Colonic mucosa (tissue), 4 donors: Measurements from ENCODE around the gene CFAP299. TPM values are rescaled to one million over a fixed set of nuclear protein-coding genes. Genes with fewer than 3 reads are reported as not detected.
A peak's percentile ranks its signal among the peaks of the same experiment; 100 is the strongest.

Source experiments
- DNase-seq: peaks from one replicate; pipeline ENCODE4 v3.0.0-alpha.2; 2020
- H3K27ac ChIP-seq: fragments of 200-600 bp; one replicate; pipeline ENCODE4 v1.8.0; 2021
- H3K27me3 ChIP-seq: fragments of 200-600 bp; one replicate; pipeline ENCODE4 v1.8.0; 2021
- H3K36me3 ChIP-seq: fragments of 200-600 bp; one replicate; pipeline ENCODE4 v1.8.0; 2021
- H3K4me1 ChIP-seq: fragments of 200-600 bp; one replicate; pipeline ENCODE4 v1.8.0; 2021; ENCODE audit warnings: mild to moderate bottlenecking
- H3K4me3 ChIP-seq: fragments of 200-600 bp; one replicate; pipeline ENCODE4 v1.8.0; 2021
- H3K9ac ChIP-seq, 2 donors: one replicate each; pipeline ENCODE4 v1.7.0; 2013; ENCODE audit warnings: control low read depth in 2 of 2, low read depth in 2 of 2, low read length in 2 of 2
- H3K9me3 ChIP-seq: fragments of 200-600 bp; one replicate; pipeline ENCODE4 v1.8.0; 2021
- CTCF ChIP-seq: fragments of 200-600 bp; IDR thresholded peaks from one replicate; pipeline ENCODE4 v1.8.0; 2022; ENCODE audit warnings: antibody characterized with exemption, mild to moderate bottlenecking
- intact Hi-C: fragments of 100-400 bp; cut with DNase I; formaldehyde crosslinking; loops from one replicate; pipeline ENCODE4 v1.14.1; 2022
- total RNA-seq, 2 donors: library from RNA; stranded (reverse); fragmentation: NEBNext Ultra II Directional in 1 of 2; extraction: Animal tissue kit (Norgen Biotek cat#: 25700) in 1 of 2; gene quantifications; one replicate each; pipeline ENCODE4 v1.2.1, GENCODE V29; 2021
- donor health status: healthy.
- donor health status: DM: no; HTN: no; CAD: no.
- donor health status: DM: no; HTN: no; CAD: no.

The CFAP299 gene
- total RNA-seq, 2 donors from 2014 or later = not detected

GRCh38 chr4:80540349-80540748, 204.8 kb downstream of the CFAP299 start:
- intact Hi-C loops = no loop called here

GRCh38 chr4:80540785-80541469, 205.4 kb downstream of the CFAP299 start:
- H3K27me3 ChIP-seq = no peaks in the 10 kb centered on the region
- no peak for DNase-seq
- TF ChIP-seq CTCF = no peak
- intact Hi-C loops = no loop called here
- no peaks in the 10 kb centered on the region for H3K9me3 ChIP-seq
- H3K4me1 ChIP-seq = no peaks in the 10 kb centered on the region
- no peak overlapping the region for H3K9ac ChIP-seq
- H3K36me3 ChIP-seq = no peaks in the 10 kb centered on the region
- no peak overlapping the region for H3K27ac ChIP-seq
- no peak overlapping the region for H3K4me3 ChIP-seq

More at GRCh38 chr4:80540349-80540748, 204.8 kb downstream of the CFAP299 start:
- no peak for DNase-seq
- Histone ChIP-seq H3K27me3 (no peaks in the 10 kb centered on the region), H3K27ac (no peak overlapping the region), H3K4me1 (no peaks in the 10 kb centered on the region), H3K4me3 (no peak overlapping the region), H3K9me3 (no peaks in the 10 kb centered on the region), H3K36me3 (no peaks in the 10 kb centered on the region), H3K9ac (no peak overlapping the region)
- TF ChIP-seq CTCF = no peak

GRCh38 chr4:80542747-80543146, 207.2 kb downstream of the CFAP299 start:
- no peak for TF ChIP-seq CTCF
- intact Hi-C loops = no loop called here
- Histone ChIP-seq H3K36me3 (no peaks in the 10 kb centered on the region), H3K9me3 (no peaks in the 10 kb centered on the region), H3K9ac (no peak overlapping the region), H3K27ac (no peak overlapping the region), H3K4me3 (no peak overlapping the region), H3K27me3 (no peaks in the 10 kb centered on the region), H3K4me1 (no peaks in the 10 kb centered on the region)
- no peak for DNase-seq

GRCh38 chr4:80560337-80560736, 224.8 kb downstream of the CFAP299 start:
- no peaks in the 10 kb centered on the region for H3K36me3 ChIP-seq
- no peak for DNase-seq
- H3K4me3 ChIP-seq = no peak overlapping the region
- H3K9me3 ChIP-seq = no peaks in the 10 kb centered on the region
- H3K9ac ChIP-seq = no peak overlapping the region
- no peaks in the 10 kb centered on the region for H3K4me1 ChIP-seq
- no peak for TF ChIP-seq CTCF
- intact Hi-C loops = no loop called here
- no peaks in the 10 kb centered on the region for H3K27me3 ChIP-seq
- H3K27ac ChIP-seq = no peak overlapping the region

GRCh38 chr4:80566203-80566872, 230.8 kb downstream of the CFAP299 start:
- TF ChIP-seq CTCF = no peak
- Histone ChIP-seq H3K36me3 (no peaks in the 10 kb centered on the region), H3K4me1 (no peaks in the 10 kb centered on the region), H3K27ac (no peak overlapping the region), H3K9me3 (no peaks in the 10 kb centered on the region), H3K4me3 (peak overlapping the region; percentile 1), H3K9ac (no peak overlapping the region), H3K27me3 (no peaks in the 10 kb centered on the region)
- DNase-seq = no peak
- intact Hi-C loops = no loop called here
